ENCODE results near the gene LGR6.

LGR6 gene

GRCh38 chr1:202289009-202289408, 95.4 kb downstream of the LGR6 start:
- Histone ChIP-seq H3K4me3 (ENCODE audit: low read length, poor library complexity, severe bottlenecking) (no peak overlapping the region), H3K9me2 (replicated peaks; ENCODE audit: low read depth, low read length) (no peaks in the 10 kb centered on the region), H3F3A (ENCODE audit: low read depth) (no peaks in the 10 kb centered on the region), H3K27me3 (ENCODE audit: insufficient read depth, low read length, poor library complexity, severe bottlenecking) (peaks cover 22% of the 10 kb centered on the region), H3K9me3 (ENCODE audit: insufficient read depth, low read depth, low read length) (no peaks in the 10 kb centered on the region), H4K20me1 (ENCODE audit: insufficient read depth, low read length, poor library complexity, severe bottlenecking) (no peaks in the 10 kb centered on the region), H3K4me1 (ENCODE audit: insufficient read depth, low read length, poor library complexity, severe bottlenecking) (no peaks in the 10 kb centered on the region), H3K36me3 (ENCODE audit: insufficient read depth, low read length) (no peaks in the 10 kb centered on the region), H3K9ac (ENCODE audit: low read depth, low read length, poor library complexity, severe bottlenecking) (no peak overlapping the region), H2AFZ (ENCODE audit: low read length) (no peak overlapping the region), H3K4me2 (ENCODE audit: low read depth, low read length, poor library complexity, severe bottlenecking) (no peak overlapping the region), H3K79me2 (ENCODE audit: insufficient read depth, low read length) (no peaks in the 10 kb centered on the region)
- TF ChIP-seq EZH2phosphoT487 (IDR thresholded peaks at IDR 0.05; ENCODE audit: borderline replicate concordance) (no peak), CTCF (conservative IDR thresholded peaks at IDR 0.05; ENCODE audit: low read length) (no peak)

- H3K4me1 ChIP-seq (ENCODE audit: insufficient read depth, low read length, poor library complexity, severe bottlenecking), result no peaks in the 10 kb centered on the region
- H3K36me3 ChIP-seq (ENCODE audit: insufficient read depth, low read length), result no peaks in the 10 kb centered on the region
- H3K79me2 ChIP-seq (ENCODE audit: insufficient read depth, low read length), result no peaks in the 10 kb centered on the region
- TF ChIP-seq CTCF (conservative IDR thresholded peaks at IDR 0.05; ENCODE audit: low read length), result no peak
- TF ChIP-seq EZH2phosphoT487 (IDR thresholded peaks at IDR 0.05; ENCODE audit: borderline replicate concordance), result no peak
- H3K27me3 ChIP-seq (ENCODE audit: insufficient read depth, low read length, poor library complexity, severe bottlenecking), result peaks cover 9% of the 10 kb centered on the region
- no peaks in the 10 kb centered on the region for H3K9me3 ChIP-seq (ENCODE audit: insufficient read depth, low read depth, low read length)
- no peaks in the 10 kb centered on the region for H3K9me2 ChIP-seq (replicated peaks; ENCODE audit: low read depth, low read length)
- no peaks in the 10 kb centered on the region for H3F3A ChIP-seq (ENCODE audit: low read depth)
- no peaks in the 10 kb centered on the region for H4K20me1 ChIP-seq (ENCODE audit: insufficient read depth, low read length, poor library complexity, severe bottlenecking)
- no peak overlapping the region for H3K4me3 ChIP-seq (ENCODE audit: low read length, poor library complexity, severe bottlenecking)
- H2AFZ ChIP-seq (ENCODE audit: low read length), result no peak overlapping the region
- no peak overlapping the region for H3K9ac ChIP-seq (ENCODE audit: low read depth, low read length, poor library complexity, severe bottlenecking)
- no peak overlapping the region for H3K4me2 ChIP-seq (ENCODE audit: low read depth, low read length, poor library complexity, severe bottlenecking)
Measured at GRCh38 chr1:202291001-202291400, 97.4 kb downstream of the LGR6 start.

- no peaks in the 10 kb centered on the region for H3K36me3 ChIP-seq (ENCODE audit: insufficient read depth, low read length)
- H3K79me2 ChIP-seq (ENCODE audit: insufficient read depth, low read length), result no peaks in the 10 kb centered on the region
- no peaks in the 10 kb centered on the region for H3K9me3 ChIP-seq (ENCODE audit: insufficient read depth, low read depth, low read length)
- no peak overlapping the region for H3K4me2 ChIP-seq (ENCODE audit: low read depth, low read length, poor library complexity, severe bottlenecking)
- no peak overlapping the region for H2AFZ ChIP-seq (ENCODE audit: low read length)
- H3K4me1 ChIP-seq (ENCODE audit: insufficient read depth, low read length, poor library complexity, severe bottlenecking), result no peaks in the 10 kb centered on the region
- no peaks in the 10 kb centered on the region for H3K27me3 ChIP-seq (ENCODE audit: insufficient read depth, low read length, poor library complexity, severe bottlenecking)
- H3K4me3 ChIP-seq (ENCODE audit: low read length, poor library complexity, severe bottlenecking), result no peak overlapping the region
- TF ChIP-seq EZH2phosphoT487 (IDR thresholded peaks at IDR 0.05; ENCODE audit: borderline replicate concordance) (no peak), CTCF (conservative IDR thresholded peaks at IDR 0.05; ENCODE audit: low read length) (no peak)
- H3K9ac ChIP-seq (ENCODE audit: low read depth, low read length, poor library complexity, severe bottlenecking), result no peak overlapping the region
- no peaks in the 10 kb centered on the region for H4K20me1 ChIP-seq (ENCODE audit: insufficient read depth, low read length, poor library complexity, severe bottlenecking)
- no peaks in the 10 kb centered on the region for H3F3A ChIP-seq (ENCODE audit: low read depth)
- no peaks in the 10 kb centered on the region for H3K9me2 ChIP-seq (replicated peaks; ENCODE audit: low read depth, low read length)
Measured at GRCh38 chr1:202291961-202292712, 98.5 kb downstream of the LGR6 start.

Data from Loucy (cell line).